BLaER1 treated with 17β-estradiol and CSF1 and Interleukin-3, amounts not matched to agents 10 nM and 100 nM (cell line): ENCODE measurements around the gene MEIS2.
"Not testable (repeated sequence)": the region's sequence is repeated elsewhere in the genome, so short reads cannot be mapped to it uniquely, and the experiment has no call there.

Experiments used
- H3K27ac ChIP-seq, 11 experiments: shearing (Covaris generic); formaldehyde crosslinking; 2 replicates each; pipeline ENCODE4 v1.8.1; 2022
- H3K27me3 ChIP-seq, 11 experiments: shearing (Covaris generic); formaldehyde crosslinking; 2 replicates each; pipeline ENCODE4 v1.8.1; 2022
- H3K36me3 ChIP-seq, 11 experiments: shearing (Covaris generic); formaldehyde crosslinking; 2 replicates each; pipeline ENCODE4 v1.8.1; 2022
- H3K4me1 ChIP-seq, 10 experiments: shearing (Covaris generic); formaldehyde crosslinking; 2 replicates each; pipeline ENCODE4 v1.8.1; 2022
- H3K4me2 ChIP-seq, 11 experiments: shearing (Covaris generic); formaldehyde crosslinking; 2 replicates each; pipeline ENCODE4 v1.8.1; 2022
- H3K4me3 ChIP-seq, 10 experiments: shearing (Covaris generic); formaldehyde crosslinking; 2 replicates each; pipeline ENCODE4 v1.8.1; 2022
- H3K9ac ChIP-seq, 11 experiments: shearing (Covaris generic); formaldehyde crosslinking; 2 replicates each; pipeline ENCODE4 v1.8.1; 2022
- H3K9me3 ChIP-seq, 11 experiments: shearing (Covaris generic); formaldehyde crosslinking; replicated peaks in 1 of 11; 2 replicates each; pipeline ENCODE4 v1.8.1; 2022
- H4K20me1 ChIP-seq, 11 experiments: shearing (Covaris generic); formaldehyde crosslinking; 2 replicates each; pipeline ENCODE4 v1.8.1; 2022
- Cebpa-rat ChIP-seq, 11 experiments: shearing (Covaris generic); IDR thresholded peaks; 2 replicates each; pipeline ENCODE4 v1.8.1; 2022

MEIS2 gene

DNA sequence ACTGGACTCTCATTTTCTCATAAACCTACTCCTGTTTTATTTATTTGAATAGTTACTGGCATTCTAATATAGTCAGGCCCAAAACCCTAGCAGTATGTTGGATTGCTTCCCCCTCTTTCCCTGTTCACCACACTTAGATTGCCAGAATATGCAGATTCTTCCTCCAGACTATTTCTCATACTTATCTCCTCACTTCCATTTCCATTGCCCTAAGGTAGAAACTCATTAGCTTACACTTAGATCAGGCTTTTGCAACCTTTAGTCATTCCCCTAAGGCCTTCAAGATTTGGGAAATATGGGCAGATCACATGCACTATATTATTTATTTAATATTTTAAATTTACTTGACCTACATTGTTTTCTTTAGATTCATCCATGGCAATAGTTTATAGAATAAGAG is 98.9 kb downstream of the MEIS2 start:
- Histone ChIP-seq H3K4me2 (no peak overlapping the region), H3K9ac (no peak overlapping the region), H4K20me1 (no peaks in the 10 kb centered on the region), H3K36me3 (no peaks in the 10 kb centered on the region), H3K4me3 (no peak overlapping the region), H3K9me3 (no peaks in the 10 kb centered on the region), H3K27ac (no peak overlapping the region), H3K27me3 (no peaks in the 10 kb centered on the region), H3K4me1 (no peaks in the 10 kb centered on the region)
- no peak for TF ChIP-seq Cebpa-rat (IDR thresholded peaks at IDR 0.05)

DNA sequence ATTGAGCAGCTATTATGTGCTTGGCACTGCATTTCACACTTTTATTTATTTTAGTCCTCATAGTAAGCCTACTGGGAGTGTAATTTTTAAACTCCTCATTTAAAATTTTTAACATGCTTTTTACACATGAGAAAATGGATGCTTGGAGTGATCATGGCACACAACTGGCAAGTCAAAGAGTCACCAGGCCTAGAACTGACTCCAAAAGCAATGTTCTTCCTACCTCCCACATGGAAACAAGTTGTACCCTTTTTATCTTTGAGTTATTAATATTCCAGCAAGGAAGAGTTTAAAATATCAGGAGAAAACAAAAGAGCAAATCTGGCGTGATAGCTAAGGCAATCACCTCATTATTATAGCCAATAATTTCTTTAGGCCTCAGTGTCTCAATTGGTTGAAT is 100.6 kb downstream of the MEIS2 start:
- H3K36me3 ChIP-seq: no peaks in the 10 kb centered on the region
- TF ChIP-seq Cebpa-rat (IDR thresholded peaks at IDR 0.05): no peak
- no peak overlapping the region for H3K9ac ChIP-seq

DNA sequence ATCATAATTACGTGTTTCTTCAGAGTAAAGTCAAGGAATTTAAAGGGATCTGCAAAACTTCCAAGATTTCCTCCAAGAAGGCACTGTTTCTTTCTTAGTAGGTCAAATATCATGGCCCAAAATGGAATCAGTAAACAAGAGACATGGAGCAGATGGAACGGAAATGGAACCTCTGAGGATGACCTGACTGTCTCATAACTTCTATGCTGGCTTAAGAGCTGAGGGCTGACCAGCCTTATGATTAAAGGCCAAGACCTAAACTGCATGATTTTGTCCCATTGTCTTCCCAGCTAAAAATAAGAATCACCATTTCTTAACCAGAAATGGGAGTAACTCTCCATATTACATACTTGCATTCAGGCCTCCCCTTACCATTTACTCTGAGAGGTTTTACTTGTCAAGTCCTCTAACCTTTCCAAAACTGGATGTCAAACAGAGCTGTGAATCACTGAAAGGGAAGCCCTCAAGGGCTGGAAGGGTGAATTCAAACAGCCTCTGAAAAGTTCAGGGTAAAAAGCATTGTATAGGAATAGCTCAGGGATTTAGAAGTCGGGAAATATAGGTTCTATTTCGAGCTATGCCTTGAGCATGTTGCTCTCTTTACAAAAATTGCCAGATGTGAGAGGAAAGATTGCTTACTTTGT is 103.7 kb downstream of the MEIS2 start:
- Histone ChIP-seq H3K27me3 (no peaks in the 10 kb centered on the region), H3K4me2 (no peak overlapping the region), H3K9ac (no peak overlapping the region), H3K9me3 (no peaks in the 10 kb centered on the region), H3K36me3 (no peaks in the 10 kb centered on the region), H3K4me3 (no peak overlapping the region), H3K27ac (no peak overlapping the region), H4K20me1 (no peaks in the 10 kb centered on the region), H3K4me1 (peaks cover 0 to 9% (median 0%) of the 10 kb centered on the region in 10 experiments; a peak in 1 of 20 replicates)
- no peak for TF ChIP-seq Cebpa-rat (IDR thresholded peaks at IDR 0.05)

More for the DNA sequence above, 100.6 kb downstream of the MEIS2 start:
- H4K20me1 ChIP-seq: no peaks in the 10 kb centered on the region
- H3K4me2 ChIP-seq: no peak overlapping the region
- H3K27me3 ChIP-seq: no peaks in the 10 kb centered on the region
- no peak overlapping the region for H3K4me3 ChIP-seq
- H3K9me3 ChIP-seq: no peaks in the 10 kb centered on the region
- no peak overlapping the region for H3K27ac ChIP-seq
- H3K4me1 ChIP-seq: peaks cover 0 to 9% (median 0%) of the 10 kb centered on the region in 10 experiments; a peak in 1 of 20 replicates

DNA sequence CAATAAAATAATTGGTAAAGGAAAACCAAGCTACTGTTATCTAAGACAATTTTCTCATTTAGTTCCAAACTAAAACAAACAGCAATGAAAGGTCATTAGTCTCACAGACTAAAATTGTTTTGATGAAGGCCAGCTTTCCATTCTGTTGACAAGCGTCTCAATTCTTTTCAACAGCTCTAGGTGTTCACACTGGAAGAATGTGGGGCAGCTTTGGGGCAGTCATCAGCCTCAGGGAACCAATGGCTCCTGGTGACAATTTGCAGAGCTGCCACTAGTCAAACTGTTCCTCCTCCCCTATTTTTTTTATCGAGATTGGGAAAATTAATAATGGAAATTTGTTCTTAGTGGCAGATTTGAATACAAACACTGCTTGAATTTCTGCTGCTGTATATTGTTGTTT is 104.2 kb downstream of the MEIS2 start:
- no peaks in the 10 kb centered on the region for H3K36me3 ChIP-seq
- no peak for TF ChIP-seq Cebpa-rat (IDR thresholded peaks at IDR 0.05)

DNA sequence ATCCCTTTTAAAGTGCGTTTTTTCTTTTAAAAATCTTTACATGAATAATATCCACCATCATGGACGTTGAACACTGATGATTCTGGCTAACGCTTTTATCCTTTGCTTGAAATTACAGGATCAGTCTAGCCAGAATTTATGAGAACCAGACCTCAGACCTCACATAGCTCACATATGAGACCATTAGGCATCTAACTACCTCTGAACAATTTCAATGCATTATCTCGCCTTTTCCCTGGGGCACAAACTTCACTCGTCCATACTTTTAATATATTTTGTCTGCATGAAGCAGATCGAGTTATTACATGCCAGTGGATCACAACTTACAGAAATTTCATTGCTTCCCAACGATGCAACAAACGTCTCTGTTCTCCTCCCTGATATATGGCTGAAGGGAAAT is 105.6 kb downstream of the MEIS2 start:
- Histone ChIP-seq H3K4me2 (no peak overlapping the region), H3K9me3 (no peaks in the 10 kb centered on the region), H3K9ac (no peak overlapping the region), H3K4me1 (peaks cover 0 to 9% (median 0%) of the 10 kb centered on the region in 10 experiments; a peak in 1 of 20 replicates), H3K27ac (no peak overlapping the region), H4K20me1 (no peaks in the 10 kb centered on the region), H3K36me3 (no peaks in the 10 kb centered on the region), H3K27me3 (no peaks in the 10 kb centered on the region), H3K4me3 (no peak overlapping the region)
- no peak for TF ChIP-seq Cebpa-rat (IDR thresholded peaks at IDR 0.05)

More for the DNA sequence above, 104.2 kb downstream of the MEIS2 start:
- no peak overlapping the region for H3K27ac ChIP-seq
- no peak overlapping the region for H3K9ac ChIP-seq
- H4K20me1 ChIP-seq: no peaks in the 10 kb centered on the region
- H3K4me1 ChIP-seq: peaks cover 0 to 9% (median 0%) of the 10 kb centered on the region in 10 experiments; a peak in 1 of 20 replicates
- no peak overlapping the region for H3K4me2 ChIP-seq
- H3K4me3 ChIP-seq: no peak overlapping the region
- no peaks in the 10 kb centered on the region for H3K9me3 ChIP-seq
- H3K27me3 ChIP-seq: no peaks in the 10 kb centered on the region

DNA sequence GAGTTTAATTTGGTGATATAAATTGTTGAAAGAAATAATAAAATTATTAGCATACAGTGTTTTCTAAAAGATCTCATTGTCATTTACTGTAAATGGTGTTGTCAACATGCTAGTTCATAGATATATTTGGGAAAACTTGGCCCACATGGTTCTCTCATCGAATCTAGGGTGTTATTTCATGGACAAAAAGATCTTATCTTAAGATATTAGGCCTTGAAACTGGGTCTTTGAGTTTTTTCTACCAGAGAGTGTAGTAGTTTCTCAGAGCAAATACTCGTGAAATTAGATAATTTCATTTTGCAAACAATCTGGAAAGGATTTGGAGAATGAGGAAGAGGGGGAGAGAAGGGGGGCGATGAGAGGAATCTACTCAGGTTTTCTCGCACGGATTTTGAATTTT is 107.9 kb downstream of the MEIS2 start:
- Histone ChIP-seq H3K4me1 (peaks cover 0 to 9% (median 0%) of the 10 kb centered on the region in 10 experiments; a peak in 1 of 20 replicates), H3K9me3 (no peaks in the 10 kb centered on the region), H3K9ac (no peak overlapping the region)

DNA sequence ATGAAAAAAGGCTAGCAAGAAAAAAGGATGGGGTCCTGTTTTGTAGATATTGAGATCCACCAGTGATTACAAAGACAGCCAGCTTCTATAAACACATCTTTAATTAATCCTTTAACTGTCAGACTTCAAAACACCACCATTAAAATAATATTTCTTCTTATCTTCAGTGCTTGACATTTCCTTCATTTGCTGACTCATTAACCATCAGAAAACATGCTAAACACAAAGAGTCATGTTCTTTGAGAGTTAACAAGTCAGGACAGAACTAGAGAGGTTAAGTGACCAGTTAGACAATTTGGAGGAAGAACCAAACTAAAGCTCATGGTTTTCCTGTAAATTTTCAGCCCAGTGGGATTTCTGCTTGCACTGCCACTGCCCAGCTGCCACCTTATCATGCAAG is 111.4 kb downstream of the MEIS2 start:
- H3K9me3 ChIP-seq: peaks cover 0 to 8% (median 7%) of the 10 kb centered on the region in 11 experiments; a peak in 11 of 22 replicates
- H3K4me2 ChIP-seq: no peak overlapping the region
- no peak overlapping the region for H3K27ac ChIP-seq
- TF ChIP-seq Cebpa-rat (IDR thresholded peaks at IDR 0.05): no peak
- H3K4me1 ChIP-seq: no peaks in the 10 kb centered on the region
- H3K9ac ChIP-seq: no peak overlapping the region
- H3K4me3 ChIP-seq: no peak overlapping the region
- no peaks in the 10 kb centered on the region for H3K27me3 ChIP-seq
- no peaks in the 10 kb centered on the region for H3K36me3 ChIP-seq
- no peaks in the 10 kb centered on the region for H4K20me1 ChIP-seq

More for the DNA sequence above, 107.9 kb downstream of the MEIS2 start:
- no peak overlapping the region for H3K4me3 ChIP-seq
- TF ChIP-seq Cebpa-rat (IDR thresholded peaks at IDR 0.05): no peak
- no peak overlapping the region for H3K27ac ChIP-seq
- H3K36me3 ChIP-seq: no peaks in the 10 kb centered on the region
- no peak overlapping the region for H3K4me2 ChIP-seq
- no peaks in the 10 kb centered on the region for H3K27me3 ChIP-seq
- H4K20me1 ChIP-seq: no peaks in the 10 kb centered on the region

DNA sequence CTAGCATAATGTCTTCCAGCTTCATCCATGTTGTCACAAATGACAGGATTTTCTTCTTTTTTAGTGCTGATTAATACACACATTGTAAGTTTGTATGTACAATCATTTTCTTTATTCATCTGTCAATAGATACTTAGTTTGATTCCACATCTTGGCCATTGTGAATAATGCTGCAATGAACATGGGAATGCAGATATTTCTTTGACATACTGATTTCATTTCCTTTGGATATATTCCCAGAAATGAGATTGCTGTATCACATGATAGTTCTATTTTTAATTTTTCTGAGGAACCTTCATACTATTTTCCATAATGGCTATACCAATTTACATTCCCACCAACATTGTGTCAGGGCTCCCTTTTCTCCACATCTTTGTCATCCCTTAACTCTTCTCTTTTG is 117.9 kb downstream of the MEIS2 start:
- TF ChIP-seq Cebpa-rat (IDR thresholded peaks at IDR 0.05): no peak
- no peak overlapping the region for H3K27ac ChIP-seq
- no peaks in the 10 kb centered on the region for H4K20me1 ChIP-seq
- no peak overlapping the region for H3K4me3 ChIP-seq
- no peaks in the 10 kb centered on the region for H3K4me1 ChIP-seq
- no peaks in the 10 kb centered on the region for H3K36me3 ChIP-seq
- peaks cover 0 to 20% (median 12%) of the 10 kb centered on the region in 11 experiments; a peak in 12 of 22 replicates for H3K9me3 ChIP-seq
- no peak overlapping the region for H3K4me2 ChIP-seq
- H3K9ac ChIP-seq: no peak overlapping the region
- no peaks in the 10 kb centered on the region for H3K27me3 ChIP-seq

DNA sequence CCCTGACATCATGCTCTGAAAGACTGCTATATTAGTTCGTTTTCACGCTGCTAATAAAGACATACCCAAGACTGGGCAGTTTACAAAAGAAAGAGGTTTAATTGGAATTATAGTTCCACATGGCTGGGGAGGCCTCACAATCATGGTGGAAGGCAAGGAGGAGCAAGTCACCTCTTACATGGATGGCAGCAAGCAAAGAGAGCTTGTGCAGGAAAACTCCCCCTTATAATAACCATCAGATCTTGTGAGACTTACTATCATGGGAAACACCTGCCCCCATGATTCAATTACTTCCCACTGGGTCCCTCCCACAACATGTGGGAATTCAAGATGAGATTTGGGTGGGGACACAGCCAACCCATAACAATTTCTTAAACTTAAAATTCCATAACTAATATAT is 120.1 kb downstream of the MEIS2 start:
- H3K4me1 ChIP-seq, H3K4me2 ChIP-seq, H3K4me3 ChIP-seq, H3K27ac ChIP-seq, H3K27me3 ChIP-seq, H3K36me3 ChIP-seq, H3K9ac ChIP-seq, H4K20me1 ChIP-seq: not testable (repeated sequence)
- peaks cover 0 to 20% (median 12%) of the 10 kb centered on the region in 11 experiments; a peak in 12 of 22 replicates for H3K9me3 ChIP-seq

DNA sequence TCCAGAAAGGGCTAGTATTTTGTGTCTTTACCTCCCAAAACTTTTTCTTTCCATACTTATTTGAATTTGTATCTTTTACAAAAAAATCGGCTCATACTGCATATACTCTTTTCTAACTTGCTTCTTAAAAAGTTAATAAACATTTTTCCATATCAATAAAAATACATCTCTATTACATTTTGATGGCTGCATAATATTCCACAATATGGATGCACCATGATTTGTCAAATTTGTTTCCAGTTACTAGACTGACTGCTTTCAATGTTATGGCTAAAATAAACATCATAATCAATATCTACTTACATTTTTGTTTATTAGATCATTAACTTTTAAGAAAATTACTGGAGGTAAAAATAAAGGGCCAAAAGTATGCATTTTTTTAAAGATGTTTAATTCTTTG is 121.7 kb downstream of the MEIS2 start:
- no peak overlapping the region for H3K4me2 ChIP-seq
- TF ChIP-seq Cebpa-rat (IDR thresholded peaks at IDR 0.05): no peak
- no peaks in the 10 kb centered on the region for H3K4me1 ChIP-seq
- H3K9me3 ChIP-seq: peaks cover 0 to 10% (median 4%) of the 10 kb centered on the region in 11 experiments; a peak in 8 of 22 replicates
- no peaks in the 10 kb centered on the region for H3K27me3 ChIP-seq
- H3K36me3 ChIP-seq: no peaks in the 10 kb centered on the region
- no peak overlapping the region for H3K27ac ChIP-seq
- no peak overlapping the region for H3K9ac ChIP-seq
- H4K20me1 ChIP-seq: no peaks in the 10 kb centered on the region
- H3K4me3 ChIP-seq: no peak overlapping the region
